Subcutaneous adipose tissue (tissue), 4 donors: ENCODE results near the gene OPCML. TPM values are rescaled to one million over a fixed set of nuclear protein-coding genes. Genes with fewer than 3 reads are reported as not detected.

Source experiments
- CTCF ChIP-seq: fragments of 450-650 bp; IDR thresholded peaks from one replicate; pipeline ENCODE4 v1.5.1; 2016; ENCODE audit warnings: low read depth, mild to moderate bottlenecking, control low read depth, antibody characterized with exemption, moderate library complexity
- total RNA-seq, 4 donors: library from RNA; depleted of rRNA; stranded (reverse); fragments of >200 nt; gene quantifications; one replicate each; pipeline ENCODE4 v1.1.0, GENCODE V29; 2016

Gene OPCML
- total RNA-seq, 4 donors from 2014 or later, result under 0.01 TPM; not detected in 3

DNA sequence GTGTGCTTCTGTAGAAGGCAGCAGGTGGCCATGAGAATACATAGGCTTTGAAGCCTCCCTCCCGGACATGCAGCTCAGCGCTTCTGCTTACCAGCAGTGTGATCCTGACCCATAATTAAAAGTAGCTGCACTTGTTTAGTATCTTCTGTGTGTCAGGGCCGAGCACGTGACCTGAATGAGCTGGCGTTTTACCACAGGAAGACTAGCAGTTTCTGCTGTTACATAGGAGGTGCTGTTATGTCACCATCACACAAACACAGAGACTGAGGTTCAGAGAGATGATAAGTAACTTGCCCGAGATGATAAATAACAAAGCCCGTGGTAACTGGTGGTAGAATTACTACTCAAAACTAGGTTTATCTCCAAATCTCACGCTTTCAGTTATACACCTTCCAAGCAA is 329.5 kb downstream of the OPCML start:
- no peak for TF ChIP-seq CTCF

DNA sequence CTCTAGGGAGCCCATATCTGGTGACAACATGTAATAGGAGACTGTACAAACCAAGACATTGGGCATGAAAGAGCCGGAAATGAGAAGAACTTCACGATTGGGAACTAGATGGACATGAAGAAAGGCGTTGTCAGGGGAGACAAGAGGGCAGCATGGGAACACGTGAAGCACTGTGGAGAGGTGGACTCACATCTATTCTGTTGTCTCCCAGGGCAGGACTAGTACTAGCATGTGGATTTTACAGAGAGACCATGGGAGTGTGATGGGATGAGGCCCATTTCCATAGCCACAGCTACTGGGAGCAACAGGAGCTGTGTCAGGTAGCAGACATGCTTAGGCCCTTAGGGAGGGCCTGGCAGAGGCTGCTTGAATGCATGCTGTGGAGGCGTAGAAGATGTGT is 333.9 kb downstream of the OPCML start:
- TF ChIP-seq CTCF, result no peak

- TF ChIP-seq CTCF, result no peak
Observed at GRCh38 chr11:133197425-133197824, 334.9 kb downstream of the OPCML start.

DNA sequence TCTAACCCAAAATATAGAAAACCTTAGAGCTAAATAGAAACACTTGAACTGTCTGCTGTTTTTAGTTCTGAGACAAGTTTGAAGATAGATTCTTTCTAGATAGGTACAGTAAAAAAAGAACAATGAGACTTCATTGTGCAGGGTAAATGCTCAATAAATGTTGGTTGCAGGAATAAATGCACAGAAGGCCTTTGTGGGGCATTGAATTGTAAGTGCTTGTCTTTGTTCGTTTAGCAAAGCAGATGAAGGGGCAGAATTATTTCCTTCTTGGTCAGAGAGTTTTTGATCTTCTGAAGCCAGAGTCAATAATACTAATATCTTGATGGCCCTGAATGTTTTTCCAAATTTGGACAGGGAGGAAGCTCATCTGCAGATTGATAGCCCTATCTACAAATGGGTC is 340.4 kb downstream of the OPCML start:
- no peak for TF ChIP-seq CTCF

DNA sequence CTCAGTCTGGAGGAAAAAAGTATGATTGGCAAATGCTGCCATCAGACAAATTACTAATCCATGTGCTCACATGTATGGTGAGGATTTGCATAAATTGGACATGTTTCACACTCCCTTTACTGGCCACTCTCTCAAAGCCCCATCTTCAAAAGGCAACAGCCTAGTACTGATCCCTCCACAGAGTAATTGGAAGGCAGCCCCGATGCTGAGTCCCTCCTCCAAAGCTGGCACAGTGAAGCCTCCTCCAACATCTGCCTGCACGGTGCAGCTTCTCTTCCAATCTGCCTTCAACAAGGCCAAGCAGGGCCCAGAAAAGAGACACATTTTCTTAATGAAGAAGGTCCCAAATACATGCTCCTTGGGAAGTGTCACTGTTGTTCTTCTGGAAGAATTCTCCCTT is 350.6 kb downstream of the OPCML start:
- TF ChIP-seq CTCF, result no peak

- no peak for TF ChIP-seq CTCF
Observed at GRCh38 chr11:133181066-133181465, 351.2 kb downstream of the OPCML start.

DNA sequence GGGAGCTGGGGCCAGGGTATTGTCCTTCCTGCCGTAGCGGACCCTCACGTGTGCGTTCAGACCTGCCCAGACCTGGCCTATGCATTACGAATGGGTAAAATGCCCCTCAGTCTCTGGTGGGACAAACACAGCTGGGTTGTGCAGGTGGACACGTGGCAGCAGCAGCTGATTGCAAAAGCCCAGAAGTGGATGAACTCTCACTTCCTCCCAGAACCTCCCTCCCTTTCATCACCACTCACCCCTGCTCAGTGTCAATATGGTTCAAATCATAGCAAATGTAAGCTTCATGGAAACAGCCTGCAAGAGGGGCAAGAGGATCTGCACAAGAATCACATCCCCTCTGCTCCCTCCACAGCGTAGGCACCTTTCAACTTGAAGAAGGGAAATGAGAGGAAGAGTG is 352.1 kb downstream of the OPCML start:
- no peak for TF ChIP-seq CTCF
